Spleen (tissue), 11 donors: Measurements from ENCODE around the gene RNF31. TPM values are rescaled to one million over a fixed set of nuclear protein-coding genes. Genes with fewer than 3 reads are reported as not detected.
"Not testable (repeated sequence)": the region's sequence is repeated elsewhere in the genome, so short reads cannot be mapped to it uniquely, and the experiment has no call there.

Source experiments
- DNase-seq: peaks from one replicate; pipeline ENCODE4 v3.0.0-alpha.2; 2020
- H3K27ac ChIP-seq, 8 donors: fragments of 200-600 bp; sonication (generic) in 7 of 8; 1 replicate in 4 of 8; 2 replicates in 4 of 8; pipeline versions ENCODE4 v1.5.0 to v1.8.0; 2016 to 2021; ENCODE audit warnings: inconsistent platforms in 4 of 8, mild to moderate bottlenecking in 4 of 8, moderate library complexity in 1 of 8
- H3K27me3 ChIP-seq, 7 donors: fragments of 200-600 bp; sonication (generic) in 6 of 7; replicated peaks in 1 of 7; 1 replicate in 4 of 7; 2 replicates in 3 of 7; pipeline versions ENCODE4 v1.5.0 to v1.8.0; 2016 to 2021; ENCODE audit warnings: inconsistent platforms in 3 of 7, mild to moderate bottlenecking in 1 of 7
- H3K36me3 ChIP-seq, 6 donors: fragments of 200-600 bp; sonication (generic) in 5 of 6; 1 replicate in 4 of 6; 2 replicates in 2 of 6; pipeline versions ENCODE4 v1.5.0 to v1.8.0; 2016 to 2021; ENCODE audit warnings: inconsistent platforms in 2 of 6
- H3K4me1 ChIP-seq, 6 donors: fragments of 200-600 bp; sonication (generic) in 5 of 6; 1 replicate in 3 of 6; 2 replicates in 3 of 6; pipeline versions ENCODE4 v1.5.0 to v1.8.0; 2016 to 2021; ENCODE audit warnings: inconsistent platforms in 3 of 6
- H3K4me3 ChIP-seq, 8 donors: fragments of 200-600 bp; sonication (generic) in 7 of 8; 1 replicate in 4 of 8; 2 replicates in 4 of 8; pipeline versions ENCODE4 v1.5.0 to v1.8.0; 2016 to 2021; ENCODE audit warnings: inconsistent platforms in 4 of 8, mild to moderate bottlenecking in 4 of 8, moderate library complexity in 2 of 8
- H3K9me3 ChIP-seq, 8 donors: fragments of 200-600 bp; sonication (generic) in 7 of 8; 1 replicate in 4 of 8; 2 replicates in 4 of 8; pipeline versions ENCODE4 v1.5.0 to v1.8.0; 2016 to 2021; ENCODE audit warnings: inconsistent platforms in 4 of 8
- CTCF ChIP-seq, 11 experiments: fragments of 200-600 bp in 7 of 11; fragments of 450-650 bp in 4 of 11; sonication (generic) in 4 of 11; IDR thresholded peaks in 8 of 11; conservative IDR thresholded peaks in 3 of 11; 1 replicate in 7 of 11; 2 replicates in 4 of 11; pipeline versions ENCODE4 v1.4.0 to v1.8.0; 2016 to 2021; ENCODE audit warnings: antibody characterized with exemption in 11 of 11, inconsistent platforms in 4 of 11, mild to moderate bottlenecking in 1 of 11
- POLR2A ChIP-seq, 3 donors: fragments of 450-650 bp; IDR thresholded peaks; one replicate each; pipeline ENCODE4 v1.5.1; 2017; ENCODE audit warnings: antibody characterized with exemption in 3 of 3, mild to moderate bottlenecking in 1 of 3
- POLR2AphosphoS5 ChIP-seq, 3 donors: sonication (generic); formaldehyde crosslinking; IDR thresholded peaks; one replicate each; pipeline ENCODE4 v1.5.1; 2017; ENCODE audit warnings: antibody characterized with exemption in 3 of 3
- WGBS, 5 donors: extraction: QIAGEN DNeasy Blood & Tissue Kit in 3 of 5; methylation state at CpG; one replicate each; pipeline versions ENCODE4 v1.1.5 to v1.1.7; 2013 to 2018; 5-methylcytosine and 5-hydroxymethylcytosine counted together
- intact Hi-C: fragments of 100-400 bp; cut with DNase I; formaldehyde crosslinking; loops from one replicate; pipeline ENCODE4 v1.15.0; 2023; ENCODE audit warnings: low total_unique reads
- polyA plus RNA-seq, 3 donors: library from polyadenylated mRNA; stranded (reverse); fragments of 200-250 nt; gene quantifications; one replicate each; pipeline ENCODE4 v1.2.1, GENCODE V29; 2013
- total RNA-seq, 7 donors: library from RNA; depleted of rRNA in 3 of 7; stranded (reverse); fragments of >200 nt in 3 of 7; fragmentation: NEBNext Ultra II Directional in 4 of 7; extraction: Animal tissue kit (Norgen Biotek cat#: 25700) in 4 of 7; gene quantifications; one replicate each; pipeline versions ENCODE4 v1.1.0 to v1.2.1, GENCODE V29; 2016 to 2021
- donor health status: healthy with polysubstance abuse.
- donor health status: DM: no; HTN: no; CAD: no; lungs with moderate emphysema.
- donor health status: DM: no; HTN: no; CAD: no.
- donor health status: Bipolar disorder and iron deficiency.
- donor health status: healthy.
- donor health status: DM: no; HTN: no; CAD: no.
- donor health status: DM: yes; HTN: yes; CAD: no.

RNF31 gene
- total and polyA plus RNA-seq, 10 donors: 56.5 to 148 (median 103) TPM

- Histone ChIP-seq H3K9me3 (no peaks in the 10 kb centered on the region), H3K27me3 (no peaks in the 10 kb centered on the region), H3K4me1 (peaks cover 28 to 76% (median 45%) of the 10 kb centered on the region in 6 donors), H3K36me3 (peaks cover 0 to 47% (median 13%) of the 10 kb centered on the region in 6 donors), H3K4me3 (peak overlapping the region; percentile 61 to 90 (median 84)), H3K27ac (peak overlapping the region; percentile 95 to 100 (median 98))
- DNase-seq: no peak
- intact Hi-C loops: no loop called here
- WGBS, 5 donors: 27 to 35% (median 30%) methylated on average over 31 to 33 of the region's 33 CpGs
- TF ChIP-seq POLR2A (IDR thresholded peaks at IDR 0.05) (no peak), POLR2AphosphoS5 (IDR thresholded peaks at IDR 0.05) (no peak), CTCF (IDR thresholded peaks at IDR 0.05 in 8 of 11, conservative IDR thresholded peaks at IDR 0.05 in 3 of 11) (no peak)
Observed at GRCh38 chr14:24196071-24197055, 49.1 kb downstream of the RNF31 start.

- Histone ChIP-seq H3K27ac (peak overlapping the region in 4 of 8 donors; percentile 95 to 98 (median 97)), H3K27me3 (no peaks in the 10 kb centered on the region), H3K9me3 (peaks cover 0 to under 1% (median 0%) of the 10 kb centered on the region in 8 donors), H3K4me3 (peak overlapping the region in 3 of 8 donors; percentile 78 to 90 (median 85)), H3K4me1 (peaks cover 28 to 70% (median 45%) of the 10 kb centered on the region in 6 donors), H3K36me3 (peaks cover 0 to 47% (median 12%) of the 10 kb centered on the region in 6 donors)
- WGBS, 5 donors: 54 to 93% (median 68%) methylated on average over 2 of the region's 2 CpGs
- intact Hi-C loops: no loop called here
- no peak for TF ChIP-seq CTCF (IDR thresholded peaks at IDR 0.05 in 8 of 11, conservative IDR thresholded peaks at IDR 0.05 in 3 of 11)
- no peak for DNase-seq
Observed at GRCh38 chr14:24197056-24197450, 49.8 kb downstream of the RNF31 start.

GRCh38 chr14:24198814-24199524 lies 51.7 kb downstream of the RNF31 start:
- intact Hi-C loops: no loop called here
- no peak for TF ChIP-seq CTCF (IDR thresholded peaks at IDR 0.05 in 8 of 11, conservative IDR thresholded peaks at IDR 0.05 in 3 of 11)
- no peak for TF ChIP-seq POLR2A (IDR thresholded peaks at IDR 0.05)
- no peak for TF ChIP-seq POLR2AphosphoS5 (IDR thresholded peaks at IDR 0.05)
- Histone ChIP-seq H3K27ac (peak overlapping the region in 1 of 8 donors; percentile 16), H3K4me1 (peaks cover 27 to 55% (median 42%) of the 10 kb centered on the region in 6 donors), H3K36me3 (peaks cover 0 to 54% (median 8%) of the 10 kb centered on the region in 6 donors), H3K27me3 (no peaks in the 10 kb centered on the region), H3K4me3 (no peak overlapping the region), H3K9me3 (peaks cover 0 to 5% (median 0%) of the 10 kb centered on the region in 8 donors)
- WGBS, 5 donors: 66 to 82% (median 73%) methylated on average over 7 of the region's 7 CpGs
- no peak for DNase-seq

- H3K27ac ChIP-seq, H3K27me3 ChIP-seq, DNase-seq, H3K9me3 ChIP-seq, intact Hi-C loops, H3K4me3 ChIP-seq: not testable (repeated sequence)
- peaks cover 8 to 38% (median 18%) of the 10 kb centered on the region in 6 donors for H3K4me1 ChIP-seq
- WGBS, 5 donors: 91 to 96% (median 96%) methylated on average over 8 of the region's 8 CpGs
- H3K36me3 ChIP-seq: peaks cover 3 to 87% (median 29%) of the 10 kb centered on the region in 6 donors
Observed at GRCh38 chr14:24202538-24202937, 55.2 kb downstream of the RNF31 start.

GRCh38 chr14:24203249-24203886 lies 56.1 kb downstream of the RNF31 start:
- intact Hi-C loops, H3K27me3 ChIP-seq, DNase-seq, H3K9me3 ChIP-seq, H3K27ac ChIP-seq, H3K4me3 ChIP-seq: not testable (repeated sequence)
- Histone ChIP-seq H3K4me1 (peaks cover 6 to 38% (median 12%) of the 10 kb centered on the region in 6 donors), H3K36me3 (peaks cover 5 to 95% (median 36%) of the 10 kb centered on the region in 6 donors)
- WGBS, 5 donors: 95 to 99% (median 97%) methylated on average over 15 to 16 of the region's 16 CpGs
